HG03432 (cell line): ENCODE data around the gene TXNDC11.

Experiments
- ATAC-seq: cut with Tn5 transposase; IDR thresholded peaks from one replicate; pipeline ENCODE4 v1.9.1; 2021; ENCODE audit warnings: mild to moderate bottlenecking, moderate library complexity; ENCODE audit not compliant: unreplicated experiment

The TXNDC11 gene

GRCh38 chr16:11675561-11676511 lies 66.8 kb downstream of the TXNDC11 start:
- ATAC-seq, result no peak

- ATAC-seq, result no peak
These were observed 67.7 kb downstream of the TXNDC11 start for GRCh38 chr16:11674818-11675560.

GRCh38 chr16:11674001-11674817 lies 68.4 kb downstream of the TXNDC11 start:
- ATAC-seq, result no peak

- ATAC-seq, result no peak
These were observed 69.3 kb downstream of the TXNDC11 start for GRCh38 chr16:11673091-11674000.

- no peak for ATAC-seq
These were observed 70.2 kb downstream of the TXNDC11 start for GRCh38 chr16:11672206-11673090.

GRCh38 chr16:11671676-11672075 lies 71.0 kb downstream of the TXNDC11 start:
- ATAC-seq, result no peak

- ATAC-seq, result no peak
These were observed 71.4 kb downstream of the TXNDC11 start for GRCh38 chr16:11671271-11671670.

GRCh38 chr16:11670171-11671131 lies 72.2 kb downstream of the TXNDC11 start:
- peak; percentile 33 for ATAC-seq

- ATAC-seq, result no peak
These were observed 73.1 kb downstream of the TXNDC11 start for GRCh38 chr16:11669380-11670146.

GRCh38 chr16:11668623-11669379 lies 73.9 kb downstream of the TXNDC11 start:
- ATAC-seq, result no peak

GRCh38 chr16:11667824-11668622 lies 74.6 kb downstream of the TXNDC11 start, which contains the start of gene SNN:
TSS of gene SNN (plus strand) at chr16:11668455. CDS start at chr16:11676060, 7,605 bp downstream.
- peak; percentile 70 for ATAC-seq

GRCh38 chr16:11667221-11667823 lies 75.3 kb downstream of the TXNDC11 start:
- ATAC-seq, result no peak

GRCh38 chr16:11666103-11667055 lies 76.3 kb downstream of the TXNDC11 start:
- ATAC-seq, result no peak

- ATAC-seq, result no peak
These were observed 77.6 kb downstream of the TXNDC11 start for GRCh38 chr16:11665071-11665491.
